ENCODE data around the gene DCST1. TPM values are rescaled to one million over a fixed set of nuclear protein-coding genes. Genes with fewer than 3 reads are reported as not detected.
A peak's percentile ranks its signal among the peaks of the same experiment; 100 is the strongest.

Gene DCST1
- total and polyA plus RNA-seq, 5 donors from 2014 or later: 0.32 TPM; not detected in 4

DNA sequence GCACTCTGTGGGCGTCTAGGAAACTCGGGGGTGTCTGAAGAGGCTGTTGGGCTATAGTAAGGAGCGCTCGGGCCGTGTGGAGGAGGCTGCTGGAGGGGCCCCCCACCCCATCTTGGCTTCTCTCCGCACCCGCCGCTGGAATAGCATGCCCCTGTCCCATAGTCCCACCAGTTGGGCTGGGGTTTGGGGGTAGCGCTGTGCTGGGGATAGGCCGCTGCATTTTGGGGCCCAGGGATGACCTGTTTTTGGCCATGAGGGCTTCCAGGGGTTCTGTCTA is 45.5 kb downstream of the DCST1 start:
- peak overlapping the region; percentile 30 to 84 (median 64) for H3K27ac Mint-ChIP-seq

GRCh38 chr1:155079487-155080311 is 46.1 kb downstream of the DCST1 start:
- ATAC-seq (ENCODE audit: low read depth in 2 of 2): no peak
- peaks cover 62% of the 10 kb centered on the region for H3K27me3 Mint-ChIP-seq
- Histone ChIP-seq H3K4me1 (ENCODE audit: control insufficient read depth, insufficient read depth, low read length, poor library complexity, severe bottlenecking) (peaks cover 54% of the 10 kb centered on the region), H3K9me3 (ENCODE audit: control insufficient read depth in 2 of 2, low read length in 2 of 2) (no peaks in the 10 kb centered on the region), H3K4me3 (ENCODE audit: low read depth, low read length) (no peak overlapping the region), H3K36me3 (ENCODE audit: control insufficient read depth, insufficient read depth, low read length) (no peaks in the 10 kb centered on the region), H3K27ac (ENCODE audit: insufficient read depth, low read length, poor library complexity, severe bottlenecking) (no peak overlapping the region), H3K27me3 (ENCODE audit: control insufficient read depth, insufficient read depth, low read length) (peaks cover 20% of the 10 kb centered on the region)
- peak overlapping the region; percentile 30 to 84 (median 64) for H3K27ac Mint-ChIP-seq
- peaks cover 0 to 49% (median 28%) of the 10 kb centered on the region in 4 donors for H3K4me1 Mint-ChIP-seq
- peaks cover 0 to 4% (median 0%) of the 10 kb centered on the region in 7 donors for H3K9me3 Mint-ChIP-seq
- peak in 2 of 3 donors; percentile 16 to 27 for DNase-seq
- peak overlapping the region; percentile 63 to 88 (median 79) for H3K4me3 Mint-ChIP-seq
- H3K36me3 Mint-ChIP-seq: no peaks in the 10 kb centered on the region

More for the DNA sequence above, 45.5 kb downstream of the DCST1 start:
- H3K9me3 Mint-ChIP-seq: peaks cover 0 to 4% (median 0%) of the 10 kb centered on the region in 7 donors
- H3K4me1 Mint-ChIP-seq: peaks cover 0 to 48% (median 23%) of the 10 kb centered on the region in 4 donors
- H3K36me3 Mint-ChIP-seq: no peaks in the 10 kb centered on the region
- peaks cover 18% of the 10 kb centered on the region for H3K27me3 ChIP-seq (ENCODE audit: control insufficient read depth, insufficient read depth, low read length)
- no peak overlapping the region for H3K4me3 ChIP-seq (ENCODE audit: low read depth, low read length)
- H3K4me3 Mint-ChIP-seq: peak overlapping the region; percentile 63 to 88 (median 79)
- H3K27ac ChIP-seq (ENCODE audit: insufficient read depth, low read length, poor library complexity, severe bottlenecking): no peak overlapping the region
- no peaks in the 10 kb centered on the region for H3K36me3 ChIP-seq (ENCODE audit: control insufficient read depth, insufficient read depth, low read length)
- H3K9me3 ChIP-seq (ENCODE audit: control insufficient read depth in 2 of 2, low read length in 2 of 2): no peaks in the 10 kb centered on the region
- ATAC-seq (ENCODE audit: low read depth in 2 of 2) (no peak), DNase-seq (no peak)
- H3K4me1 ChIP-seq (ENCODE audit: control insufficient read depth, insufficient read depth, low read length, poor library complexity, severe bottlenecking): peaks cover 49% of the 10 kb centered on the region
- H3K27me3 Mint-ChIP-seq: peaks cover 56% of the 10 kb centered on the region

- Histone ChIP-seq H3K4me3 (ENCODE audit: low read depth, low read length) (peak overlapping the region; percentile 60), H3K36me3 (ENCODE audit: control insufficient read depth, insufficient read depth, low read length) (no peaks in the 10 kb centered on the region), H3K27me3 (ENCODE audit: control insufficient read depth, insufficient read depth, low read length) (peaks cover 20% of the 10 kb centered on the region), H3K27ac (ENCODE audit: insufficient read depth, low read length, poor library complexity, severe bottlenecking) (no peak overlapping the region), H3K4me1 (ENCODE audit: control insufficient read depth, insufficient read depth, low read length, poor library complexity, severe bottlenecking) (peaks cover 59% of the 10 kb centered on the region), H3K9me3 (ENCODE audit: control insufficient read depth in 2 of 2, low read length in 2 of 2) (no peaks in the 10 kb centered on the region)
- H3K27me3 Mint-ChIP-seq: peaks cover 65% of the 10 kb centered on the region
- peaks cover 0 to 56% (median 33%) of the 10 kb centered on the region in 4 donors for H3K4me1 Mint-ChIP-seq
- no peaks in the 10 kb centered on the region for H3K36me3 Mint-ChIP-seq
- H3K4me3 Mint-ChIP-seq: peak overlapping the region; percentile 59 to 86 (median 76)
- ATAC-seq (ENCODE audit: low read depth in 2 of 2): no peak
- H3K27ac Mint-ChIP-seq: peak overlapping the region in 1 of 3 donors; percentile 66
- H3K9me3 Mint-ChIP-seq: peaks cover 0 to 4% (median 0%) of the 10 kb centered on the region in 7 donors
- DNase-seq: peak; percentile 16 to 40 (median 17)
Observed at GRCh38 chr1:155080312-155081228, 46.9 kb downstream of the DCST1 start.

- H3K36me3 Mint-ChIP-seq: no peaks in the 10 kb centered on the region
- ATAC-seq (ENCODE audit: low read depth in 2 of 2) (no peak), DNase-seq (peak in 2 of 3 donors; percentile 28 to 31)
- Histone ChIP-seq H3K27ac (ENCODE audit: insufficient read depth, low read length, poor library complexity, severe bottlenecking) (no peak overlapping the region), H3K36me3 (ENCODE audit: control insufficient read depth, insufficient read depth, low read length) (no peaks in the 10 kb centered on the region), H3K9me3 (ENCODE audit: control insufficient read depth in 2 of 2, low read length in 2 of 2) (no peaks in the 10 kb centered on the region), H3K4me3 (ENCODE audit: low read depth, low read length) (peak overlapping the region; percentile 60), H3K27me3 (ENCODE audit: control insufficient read depth, insufficient read depth, low read length) (peaks cover 20% of the 10 kb centered on the region), H3K4me1 (ENCODE audit: control insufficient read depth, insufficient read depth, low read length, poor library complexity, severe bottlenecking) (peaks cover 69% of the 10 kb centered on the region)
- peaks cover 0 to 4% (median 0%) of the 10 kb centered on the region in 7 donors for H3K9me3 Mint-ChIP-seq
- H3K4me1 Mint-ChIP-seq: peaks cover 0 to 60% (median 33%) of the 10 kb centered on the region in 4 donors
- H3K27ac Mint-ChIP-seq: peak overlapping the region in 2 of 3 donors; percentile 30 to 59
- peak overlapping the region; percentile 59 to 86 (median 78) for H3K4me3 Mint-ChIP-seq
- H3K27me3 Mint-ChIP-seq: peaks cover 55% of the 10 kb centered on the region
Observed at GRCh38 chr1:155081472-155082300, 48.1 kb downstream of the DCST1 start.

DNA sequence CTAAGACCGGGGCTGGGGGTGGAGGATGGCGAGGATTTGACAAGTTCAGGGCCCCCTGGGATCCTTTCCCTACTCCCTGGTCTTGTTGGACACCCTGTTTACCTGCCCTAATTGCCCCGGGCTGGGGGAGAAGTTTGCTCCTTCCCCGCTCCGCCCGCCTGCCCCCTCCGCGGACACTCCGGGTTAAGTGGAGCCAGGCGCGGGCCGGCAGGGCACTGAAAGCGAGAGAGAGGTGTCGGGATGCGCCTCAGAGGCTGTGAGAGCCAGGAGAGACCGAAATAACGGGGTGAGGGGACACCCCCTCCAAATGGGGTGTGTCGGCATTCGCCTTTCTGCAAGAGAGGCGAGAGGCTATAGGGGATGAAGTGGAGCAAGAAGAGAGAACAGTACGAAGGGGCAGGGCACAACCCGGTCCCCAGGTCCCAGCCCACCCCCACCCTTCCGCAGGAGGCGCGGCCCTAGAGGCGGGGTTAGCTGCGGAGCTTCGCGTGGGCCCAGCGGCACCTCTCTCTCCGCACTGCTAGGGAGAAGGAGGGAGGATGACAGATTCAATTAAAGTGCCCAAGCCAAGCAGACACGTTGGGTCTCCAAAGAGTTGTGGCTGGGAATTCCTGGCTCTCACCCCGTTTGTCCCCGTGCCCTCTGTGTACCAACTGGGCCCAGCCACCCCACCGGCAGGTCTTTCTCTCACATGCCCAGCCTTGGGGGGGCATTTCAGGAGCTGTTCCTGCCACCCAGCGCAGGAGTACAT is 48.9 kb downstream of the DCST1 start:
- Mint-ChIP-seq H3K4me3 (peak overlapping the region; percentile 37 to 73 (median 52)), H3K27ac (no peak overlapping the region), H3K4me1 (peaks cover 0 to 62% (median 33%) of the 10 kb centered on the region in 4 donors), H3K36me3 (no peaks in the 10 kb centered on the region), H3K27me3 (peaks cover 53% of the 10 kb centered on the region), H3K9me3 (peaks cover 0 to 4% (median 0%) of the 10 kb centered on the region in 7 donors)
- peak in 2 of 3 donors; percentile 26 to 50 for DNase-seq
- Histone ChIP-seq H3K4me1 (ENCODE audit: control insufficient read depth, insufficient read depth, low read length, poor library complexity, severe bottlenecking) (peaks cover 69% of the 10 kb centered on the region), H3K9me3 (ENCODE audit: control insufficient read depth in 2 of 2, low read length in 2 of 2) (no peaks in the 10 kb centered on the region), H3K4me3 (ENCODE audit: low read depth, low read length) (no peak overlapping the region), H3K27me3 (ENCODE audit: control insufficient read depth, insufficient read depth, low read length) (peaks cover 20% of the 10 kb centered on the region), H3K27ac (ENCODE audit: insufficient read depth, low read length, poor library complexity, severe bottlenecking) (no peak overlapping the region), H3K36me3 (ENCODE audit: control insufficient read depth, insufficient read depth, low read length) (no peaks in the 10 kb centered on the region)
- no peak for ATAC-seq (ENCODE audit: low read depth in 2 of 2)

GRCh38 chr1:155083052-155083541 is 49.5 kb downstream of the DCST1 start:
- Histone ChIP-seq H3K9me3 (ENCODE audit: control insufficient read depth in 2 of 2, low read length in 2 of 2) (no peaks in the 10 kb centered on the region), H3K27ac (ENCODE audit: insufficient read depth, low read length, poor library complexity, severe bottlenecking) (no peak overlapping the region), H3K27me3 (ENCODE audit: control insufficient read depth, insufficient read depth, low read length) (peaks cover 20% of the 10 kb centered on the region), H3K4me1 (ENCODE audit: control insufficient read depth, insufficient read depth, low read length, poor library complexity, severe bottlenecking) (peaks cover 69% of the 10 kb centered on the region), H3K36me3 (ENCODE audit: control insufficient read depth, insufficient read depth, low read length) (no peaks in the 10 kb centered on the region), H3K4me3 (ENCODE audit: low read depth, low read length) (no peak overlapping the region)
- H3K9me3 Mint-ChIP-seq: peaks cover 0 to 4% (median 0%) of the 10 kb centered on the region in 7 donors
- no peak overlapping the region for H3K27ac Mint-ChIP-seq
- no peak for DNase-seq
- no peaks in the 10 kb centered on the region for H3K36me3 Mint-ChIP-seq
- no peak for ATAC-seq (ENCODE audit: low read depth in 2 of 2)
- peaks cover 56% of the 10 kb centered on the region for H3K27me3 Mint-ChIP-seq
- peak overlapping the region in 3 of 4 donors; percentile 62 to 88 (median 73) for H3K4me3 Mint-ChIP-seq
- peaks cover 0 to 59% (median 33%) of the 10 kb centered on the region in 4 donors for H3K4me1 Mint-ChIP-seq

Data from CD4-positive, CD25-positive, alpha-beta regulatory T cell (primary cell).